H1 (cell line): ENCODE data around the gene GALNT15. TPM values are rescaled to one million over a fixed set of nuclear protein-coding genes. Genes with fewer than 3 reads are reported as not detected.

Source experiments
- CTCF ChIA-PET: fragments of 300-600 bp; sonication (Branson Sonifier 250); formaldehyde crosslinking; loops from one replicate; lab custom pipeline; 2021; ENCODE audit not compliant: partially characterized antibody; lab: Charles Lee
- POLR2A ChIA-PET: fragments of 300-600 bp; sonication (Branson Sonifier 250); formaldehyde crosslinking; loops from one replicate; lab custom pipeline; 2021; ENCODE audit warnings: inconsistent platforms; ENCODE audit not compliant: partially characterized antibody; lab: Charles Lee
- DNase-seq, 2 experiments: peaks; one replicate each; pipeline versions ENCODE4 v3.0.0 to v3.0.0-alpha.2; 2010 to 2022; ENCODE audit warnings: low spot score in 2 of 2, low read depth in 1 of 2, mixed read lengths in 1 of 2
- FAIRE-seq: peaks from 2 replicates; lab custom pipeline; 2011; peaks lifted over from hg19 to GRCh38; lab: Jason Lieb, UNC
- H2AFZ ChIP-seq: 2 replicates; pipeline ENCODE4 v1.8.1; 2012; ENCODE audit warnings: low read length, inconsistent platforms
- H2AK5ac ChIP-seq: 2 replicates; pipeline ENCODE4 v1.6.1; 2013; ENCODE audit warnings: low read depth, low read length
- H2BK120ac ChIP-seq: replicated peaks from 2 replicates; pipeline ENCODE3; 2013; ENCODE audit warnings: low read depth, low read length, inconsistent platforms
- H2BK12ac ChIP-seq: 2 replicates; pipeline ENCODE4 v1.6.1; 2013; ENCODE audit warnings: low read depth, low read length
- H2BK15ac ChIP-seq: 2 replicates; pipeline ENCODE4 v1.6.1; 2013; ENCODE audit warnings: low read length
- H2BK20ac ChIP-seq: 2 replicates; pipeline ENCODE4 v1.6.1; 2013; ENCODE audit warnings: low read length
- H2BK5ac ChIP-seq: 2 replicates; pipeline ENCODE4 v1.6.1; 2013; ENCODE audit warnings: low read depth, low read length
- H3K14ac ChIP-seq: 2 replicates; pipeline ENCODE4 v1.6.1; 2013; ENCODE audit warnings: inconsistent platforms; ENCODE audit not compliant: insufficient read length
- H3K18ac ChIP-seq: 2 replicates; pipeline ENCODE4 v1.6.1; 2013; ENCODE audit warnings: low read length; ENCODE audit errors: extremely low read depth
- H3K23ac ChIP-seq: 2 replicates; pipeline ENCODE4 v1.6.1; 2013; ENCODE audit warnings: inconsistent platforms; ENCODE audit not compliant: insufficient read length
- H3K23me2 ChIP-seq: 2 replicates; pipeline ENCODE4 v1.6.1; 2013; ENCODE audit warnings: low read depth, low read length
- H3K27ac ChIP-seq: 2 replicates; pipeline ENCODE4 v1.6.1; 2011; ENCODE audit warnings: low read depth, low read length, inconsistent platforms
- H3K27me3 ChIP-seq, 4 experiments: replicated peaks in 1 of 4; 1 replicate in 1 of 4; 2 replicates in 3 of 4; pipeline versions ENCODE4 v1.6.1 to v1.8.1; 2011 to 2013; ENCODE audit warnings: low read length in 3 of 4, mild to moderate bottlenecking in 3 of 4, inconsistent platforms in 2 of 4, mixed read lengths in 2 of 4, moderate library complexity in 1 of 4; ENCODE audit not compliant: control insufficient read depth in 3 of 4, insufficient read depth in 3 of 4; ENCODE audit errors: extremely low read depth in 1 of 4
- H3K36me3 ChIP-seq, 4 experiments: 2 replicates each; pipeline versions ENCODE4 v1.6.1 to v1.8.1; 2011 to 2013; ENCODE audit warnings: mild to moderate bottlenecking in 4 of 4, low read length in 3 of 4, moderate library complexity in 2 of 4, control low read depth in 1 of 4, inconsistent platforms in 1 of 4; ENCODE audit not compliant: insufficient read depth in 4 of 4, control insufficient read depth in 2 of 4
- H3K4ac ChIP-seq: replicated peaks from 2 replicates; pipeline ENCODE3; 2013; ENCODE audit warnings: low read length, low read depth, mixed read lengths, inconsistent platforms; ENCODE audit not compliant: insufficient read length
- H3K4me1 ChIP-seq, 4 experiments: replicated peaks in 1 of 4; 1 replicate in 1 of 4; 2 replicates in 3 of 4; pipeline versions ENCODE4 v1.6.1 to v1.8.1; 2011 to 2013; ENCODE audit warnings: low read length in 3 of 4, inconsistent platforms in 2 of 4, mixed read lengths in 1 of 4; ENCODE audit not compliant: insufficient read depth in 4 of 4, control insufficient read depth in 3 of 4
- H3K4me2 ChIP-seq, 2 experiments: 2 replicates each; pipeline versions ENCODE4 v1.6.1 to v1.8.1; 2011 to 2013; ENCODE audit warnings: low read depth in 2 of 2, low read length in 2 of 2, control low read depth in 1 of 2, inconsistent platforms in 1 of 2, mild to moderate bottlenecking in 1 of 2; ENCODE audit not compliant: insufficient read depth in 1 of 2
- H3K4me3 ChIP-seq, 4 experiments: fragments of 200-600, 300-600 bp in 1 of 4; sonication (generic), shearing (Covaris generic), sonication (Bioruptor Twin) in 1 of 4; 2 replicates each; pipeline versions ENCODE4 v1.5.1 to v1.8.1; 2011 to 2016; ENCODE audit warnings: low read length in 4 of 4, low read depth in 3 of 4, control low read depth in 2 of 4, inconsistent platforms in 2 of 4, mild to moderate bottlenecking in 2 of 4, mixed read lengths in 1 of 4, moderate library complexity in 1 of 4; ENCODE audit not compliant: insufficient read depth in 2 of 4; ENCODE audit errors: extremely low read depth in 1 of 4
- H3K56ac ChIP-seq: replicated peaks from 2 replicates; pipeline ENCODE3; 2013; ENCODE audit warnings: low read depth, mild to moderate bottlenecking, mixed read lengths, low read length, inconsistent platforms; ENCODE audit not compliant: insufficient read length
- H3K79me1 ChIP-seq: 2 replicates; pipeline ENCODE4 v1.6.1; 2013; ENCODE audit warnings: low read depth, low read length, control low read depth
- H3K79me2 ChIP-seq, 2 experiments: 2 replicates each; pipeline versions ENCODE4 v1.6.1 to v1.8.1; 2012 to 2013; ENCODE audit warnings: low read length in 2 of 2, mild to moderate bottlenecking in 2 of 2, inconsistent platforms in 1 of 2; ENCODE audit not compliant: insufficient read depth in 2 of 2, control insufficient read depth in 1 of 2
- H3K9ac ChIP-seq, 4 experiments: replicated peaks in 1 of 4; 1 replicate in 1 of 4; 2 replicates in 3 of 4; pipeline versions ENCODE4 v1.6.1 to v1.8.1; 2011 to 2013; ENCODE audit warnings: low read depth in 3 of 4, low read length in 3 of 4, control low read depth in 2 of 4, mild to moderate bottlenecking in 2 of 4, moderate library complexity in 2 of 4, inconsistent platforms in 1 of 4; ENCODE audit errors: extremely low read depth in 1 of 4
- H3K9me3 ChIP-seq, 2 experiments: 2 replicates each; pipeline versions ENCODE4 v1.6.1 to v1.8.1; 2012 to 2013; ENCODE audit warnings: mild to moderate bottlenecking in 2 of 2, moderate library complexity in 2 of 2, control low read depth in 1 of 2, inconsistent platforms in 1 of 2, low read depth in 1 of 2, low read length in 1 of 2, mixed read lengths in 1 of 2; ENCODE audit not compliant: insufficient read depth in 2 of 2
- H4K20me1 ChIP-seq, 2 experiments: replicated peaks in 1 of 2; 2 replicates each; pipeline versions ENCODE3 to v1.8.1; 2011 to 2013; ENCODE audit warnings: inconsistent platforms in 2 of 2, low read length in 2 of 2, mild to moderate bottlenecking in 1 of 2; ENCODE audit not compliant: insufficient read depth in 2 of 2, control insufficient read depth in 1 of 2
- H4K5ac ChIP-seq: 2 replicates; pipeline ENCODE4 v1.6.1; 2013; ENCODE audit warnings: low read length, low read depth, mixed read lengths, inconsistent platforms; ENCODE audit not compliant: insufficient read length
- H4K8ac ChIP-seq: 2 replicates; pipeline ENCODE4 v1.8.0; 2013; ENCODE audit warnings: mild to moderate bottlenecking, moderate library complexity, low read length, inconsistent platforms; ENCODE audit not compliant: insufficient read depth; ENCODE audit errors: extremely low read depth
- H4K91ac ChIP-seq: replicated peaks from 2 replicates; pipeline ENCODE3; 2013; ENCODE audit warnings: low read length, mixed read lengths, inconsistent platforms; ENCODE audit not compliant: insufficient read length
- CEBPB ChIP-seq: IDR thresholded peaks from 2 replicates; pipeline ENCODE4 v1.6.1; 2012; ENCODE audit warnings: low read depth, low read length
- CTBP2 ChIP-seq: IDR thresholded peaks from 2 replicates; pipeline ENCODE4 v1.7.0; 2011; ENCODE audit warnings: borderline replicate concordance, mild to moderate bottlenecking, moderate library complexity, mixed read lengths, low read length; ENCODE audit not compliant: insufficient read depth, insufficient read length
- CTCF ChIP-seq, 3 experiments: IDR thresholded peaks; 1 replicate in 2 of 3; 2 replicates in 1 of 3; pipeline versions ENCODE4 v1.5.1 to v1.6.1; 2011; ENCODE audit warnings: low read length in 3 of 3, mild to moderate bottlenecking in 3 of 3, inconsistent platforms in 2 of 3, low read depth in 1 of 3, moderate library complexity in 1 of 3; ENCODE audit not compliant: insufficient read depth in 1 of 3; ENCODE audit errors: control extremely low read depth in 1 of 3
- EP300 ChIP-seq, 2 experiments: IDR thresholded peaks; 1 replicate in 1 of 2; 2 replicates in 1 of 2; pipeline ENCODE4 v1.6.1; 2011 to 2012; ENCODE audit warnings: low read depth in 2 of 2, low read length in 2 of 2, mild to moderate bottlenecking in 2 of 2, borderline replicate concordance in 1 of 2, inconsistent platforms in 1 of 2, moderate library complexity in 1 of 2
- HDAC2 ChIP-seq, 2 experiments: fragments of 300-600 bp in 1 of 2; sonication (generic) in 1 of 2; IDR thresholded peaks; 2 replicates each; pipeline ENCODE4 v1.6.1; 2011 to 2012; ENCODE audit warnings: low read depth in 2 of 2, low read length in 2 of 2, mild to moderate bottlenecking in 2 of 2, moderate library complexity in 2 of 2, borderline replicate concordance in 1 of 2, inconsistent platforms in 1 of 2
- MAFK ChIP-seq: IDR thresholded peaks from 2 replicates; pipeline ENCODE4 v1.6.1; 2012; ENCODE audit warnings: low read depth, mild to moderate bottlenecking, improper control_type of control experiment, low read length
- NRF1 ChIP-seq: IDR thresholded peaks from 2 replicates; pipeline ENCODE4 v1.6.1; 2011; ENCODE audit warnings: mild to moderate bottlenecking, low read depth, low read length, improper control_type of control experiment
- POLR2A ChIP-seq, 2 experiments: IDR thresholded peaks; 1 replicate in 1 of 2; 2 replicates in 1 of 2; pipeline ENCODE4 v1.6.1; 2011; ENCODE audit warnings: low read depth in 2 of 2, low read length in 2 of 2, mild to moderate bottlenecking in 2 of 2; ENCODE audit errors: control extremely low read depth in 1 of 2
- POU5F1 ChIP-seq: IDR thresholded peaks from 2 replicates; pipeline ENCODE4 v1.6.1; 2011; ENCODE audit warnings: low read depth, mild to moderate bottlenecking, low read length, moderate library complexity
- RXRA ChIP-seq: IDR thresholded peaks from 2 replicates; pipeline ENCODE4 v1.6.1; 2011; ENCODE audit warnings: low read depth, mild to moderate bottlenecking, low read length, moderate library complexity; ENCODE audit not compliant: insufficient read depth
- SRF ChIP-seq: IDR thresholded peaks from 2 replicates; pipeline ENCODE4 v1.6.1; 2011; ENCODE audit warnings: mild to moderate bottlenecking, low read depth, low read length, moderate library complexity
- whole genome bisulfite sequencing, 2 experiments: shearing (Covaris generic) in 1 of 2; methylation state at CpG; one replicate each; pipeline versions ENCODE4 v1.1.6 to v1.1.7; 2013 to 2015; ENCODE audit warnings: low lambda C conversion rate in 2 of 2, mixed read lengths in 2 of 2, inconsistent platforms in 1 of 2, low coverage in 1 of 2, missing lambda C conversion rate in 1 of 2; ENCODE audit not compliant: insufficient replicate concordance in 2 of 2, insufficient coverage in 1 of 2, insufficient read length in 1 of 2; ENCODE audit errors: extremely low coverage in 1 of 2, missing lambda C conversion rate in 1 of 2; 5-methylcytosine and 5-hydroxymethylcytosine counted together
- polyA plus RNA-seq, 7 experiments: library from polyadenylated mRNA; depleted of rRNA in 3 of 7; stranded (reverse) in 5 of 7; unstranded in 2 of 7; fragments of >200 nt in 5 of 7; fragments of 200-250 nt in 2 of 7; gene quantifications; 1 replicate in 5 of 7; 2 replicates in 1 of 7; 4 replicates in 1 of 7; pipeline versions ENCODE4 v1.2.1 to v1.2.3, GENCODE V29; 2011 to 2013; ENCODE audit warnings: missing spikeins in 2 of 7, mixed read lengths in 2 of 7
- total RNA-seq: library from RNA; stranded (reverse); fragmentation: NEBNext Ultra II Directional; extraction: Animal tissue kit (Norgen Biotek cat#: 25700); gene quantifications from 2 replicates; pipeline ENCODE4 v1.2.1, GENCODE V29; 2021

Gene GALNT15
- total and polyA plus RNA-seq, 2 of the 8 experiments (the other 6 are each of a cell fraction or from before 2014, with no cell fraction given), result 0.02 TPM; not detected in 1

GRCh38 chr3:16245609-16246008 is 71.1 kb downstream of the GALNT15 start:
- ChIA-PET POLR2A (no interaction called here), CTCF (interaction anchor here (1.0 to 1.7 kb wide), 8 partner anchors 9 to 196 kb away, joined by 3 to 7 read pairs (median 4); partner anchors contain the start of gene GALNT15)
- FAIRE-seq, result no peak
- no peak for TF ChIP-seq EP300 (IDR thresholded peaks at IDR 0.05; ENCODE audit: borderline replicate concordance in 1 of 2, low read depth in 2 of 2, low read length in 2 of 2)
- TF ChIP-seq HDAC2 (IDR thresholded peaks at IDR 0.05; ENCODE audit: borderline replicate concordance in 1 of 2, low read depth in 2 of 2, low read length in 2 of 2), result no peak
- no peak for TF ChIP-seq CTCF (IDR thresholded peaks at IDR 0.05; ENCODE audit: control extremely low read depth in 1 of 3, insufficient read depth in 1 of 3, low read depth in 1 of 3, low read length in 3 of 3)
- TF ChIP-seq MAFK, result no peak
- TF ChIP-seq NRF1, result no peak
- TF ChIP-seq CTBP2, result no peak
- TF ChIP-seq SRF, result no peak
- no peak for TF ChIP-seq POLR2A (IDR thresholded peaks at IDR 0.05; ENCODE audit: control extremely low read depth in 1 of 2, low read depth in 2 of 2, low read length in 2 of 2)
- no peak for TF ChIP-seq POU5F1
- no peak for TF ChIP-seq CEBPB
- no peak for TF ChIP-seq RXRA

More at GRCh38 chr3:16245609-16246008, 71.1 kb downstream of the GALNT15 start:
- H3K79me1 ChIP-seq, result no peaks in the 10 kb centered on the region
- no peak overlapping the region for H3K27ac ChIP-seq
- H2BK5ac ChIP-seq, result no peak overlapping the region
- no peaks in the 10 kb centered on the region for H3K36me3 ChIP-seq
- no peak overlapping the region for H4K91ac ChIP-seq
- H2BK120ac ChIP-seq, result no peak overlapping the region
- no peak overlapping the region for H3K9ac ChIP-seq
- WGBS, 2 experiments, result 93% methylated on average over 3 of the region's 3 CpGs; no CpG with 5 or more reads in 1 of the 2 experiments
- no peaks in the 10 kb centered on the region for H4K20me1 ChIP-seq
- DNase-seq, result no peak
- 0 out of 7 replicates have a peak, but pooled peaks cover 0 to 4% (median 0%) of the 10 kb centered on the region in 4 experiments for H3K4me1 ChIP-seq
- no peak overlapping the region for H3K4ac ChIP-seq
- H2BK20ac ChIP-seq, result no peak overlapping the region
- no peak overlapping the region for H3K56ac ChIP-seq
- H2AK5ac ChIP-seq, result no peak overlapping the region
- H3K23ac ChIP-seq, result no peak overlapping the region
- no peak overlapping the region for H4K5ac ChIP-seq
- H3K4me2 ChIP-seq, result no peak overlapping the region
- H3K4me3 ChIP-seq, result no peak overlapping the region
- no peak overlapping the region for H2BK15ac ChIP-seq
- H3K27me3 ChIP-seq, result no peaks in the 10 kb centered on the region
- no peak overlapping the region for H3K14ac ChIP-seq
- H2AFZ ChIP-seq, result no peak overlapping the region
- no peak overlapping the region for H3K18ac ChIP-seq
- no peak overlapping the region for H4K8ac ChIP-seq
- H2BK12ac ChIP-seq, result no peak overlapping the region
- H3K79me2 ChIP-seq, result no peaks in the 10 kb centered on the region
- no peaks in the 10 kb centered on the region for H3K23me2 ChIP-seq
- H3K9me3 ChIP-seq, result no peaks in the 10 kb centered on the region
